ENCODE data around the gene MERTK. TPM values are rescaled to one million over a fixed set of nuclear protein-coding genes. Genes with fewer than 3 reads are reported as not detected.

Gene MERTK
- total RNA-seq, 6 experiments from 2014 or later: not detected

- Mint-ChIP-seq H3K27me3 (ENCODE audit: insufficient read depth) (no peaks in the 10 kb centered on the region), H3K4me3 (peak overlapping the region; percentile 94), H3K4me1 (ENCODE audit: low read depth) (peaks cover 4% of the 10 kb centered on the region; the same call in 1 of the 2 replicates), H3K36me3 (ENCODE audit: low read depth) (no peaks in the 10 kb centered on the region), H3K27ac (peak overlapping the region; percentile 84), H3K9me3 (no peaks in the 10 kb centered on the region)
- DNase-seq: no peak
- TF ChIP-seq, protein P1, sequence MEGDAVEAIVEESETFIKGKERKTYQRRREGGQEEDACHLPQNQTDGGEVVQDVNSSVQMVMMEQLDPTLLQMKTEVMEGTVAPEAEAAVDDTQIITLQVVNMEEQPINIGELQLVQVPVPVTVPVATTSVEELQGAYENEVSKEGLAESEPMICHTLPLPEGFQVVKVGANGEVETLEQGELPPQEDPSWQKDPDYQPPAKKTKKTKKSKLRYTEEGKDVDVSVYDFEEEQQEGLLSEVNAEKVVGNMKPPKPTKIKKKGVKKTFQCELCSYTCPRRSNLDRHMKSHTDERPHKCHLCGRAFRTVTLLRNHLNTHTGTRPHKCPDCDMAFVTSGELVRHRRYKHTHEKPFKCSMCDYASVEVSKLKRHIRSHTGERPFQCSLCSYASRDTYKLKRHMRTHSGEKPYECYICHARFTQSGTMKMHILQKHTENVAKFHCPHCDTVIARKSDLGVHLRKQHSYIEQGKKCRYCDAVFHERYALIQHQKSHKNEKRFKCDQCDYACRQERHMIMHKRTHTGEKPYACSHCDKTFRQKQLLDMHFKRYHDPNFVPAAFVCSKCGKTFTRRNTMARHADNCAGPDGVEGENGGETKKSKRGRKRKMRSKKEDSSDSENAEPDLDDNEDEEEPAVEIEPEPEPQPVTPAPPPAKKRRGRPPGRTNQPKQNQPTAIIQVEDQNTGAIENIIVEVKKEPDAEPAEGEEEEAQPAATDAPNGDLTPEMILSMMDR (IDR thresholded peaks at IDR 0.05): no peak
Observed at GRCh38 chr2:111884592-111884964, 13.8 kb upstream of the MERTK start.

DNA sequence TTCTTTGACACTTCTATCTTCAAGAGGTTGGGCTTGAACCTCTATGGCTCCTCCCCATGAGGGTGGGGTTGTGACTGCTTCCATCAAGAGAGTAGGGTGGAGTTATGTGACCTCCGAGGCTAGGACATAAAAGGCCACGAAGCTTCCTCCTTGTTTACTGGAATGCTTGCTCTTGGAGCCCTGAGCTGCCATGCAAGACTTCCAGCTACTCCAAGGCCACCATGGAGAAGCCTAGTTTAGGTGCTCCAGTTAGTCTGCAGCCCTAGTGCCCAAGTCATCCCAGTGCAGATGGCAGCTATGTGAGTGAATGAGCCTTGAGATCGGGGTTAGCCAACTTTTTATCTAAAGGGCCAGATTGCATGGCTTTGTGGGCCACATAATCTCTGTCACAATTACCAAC lies 2.4 kb upstream of the MERTK start:
- Mint-ChIP-seq H3K36me3 (ENCODE audit: low read depth) (no peaks in the 10 kb centered on the region), H3K4me1 (ENCODE audit: low read depth) (no peaks in the 10 kb centered on the region), H3K27me3 (ENCODE audit: insufficient read depth) (peaks cover 38% of the 10 kb centered on the region), H3K27ac (no peak overlapping the region), H3K4me3 (no peak overlapping the region), H3K9me3 (no peaks in the 10 kb centered on the region)
- DNase-seq: no peak
- TF ChIP-seq, protein P1 (IDR thresholded peaks at IDR 0.05): no peak

DNA sequence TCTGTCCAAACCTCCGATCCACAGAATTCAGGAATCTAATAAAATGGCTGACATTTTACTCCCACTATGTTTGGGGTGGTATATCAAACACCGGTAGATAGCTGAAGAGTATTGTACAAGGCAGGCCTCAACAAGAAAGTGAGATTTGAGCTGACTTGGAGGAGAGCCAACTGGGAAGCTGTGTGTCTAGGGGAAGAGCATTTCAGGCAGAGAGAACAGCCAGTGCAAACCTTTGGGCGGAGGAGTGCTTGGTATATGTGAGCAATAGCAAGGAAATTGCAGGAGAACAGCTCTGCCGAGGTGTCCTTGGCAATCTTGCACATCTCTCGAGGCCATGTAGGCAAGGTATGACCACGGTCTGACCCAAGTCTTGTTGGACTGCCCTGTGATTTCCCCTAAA lies 1.8 kb upstream of the MERTK start:
- Mint-ChIP-seq H3K4me3 (no peak overlapping the region), H3K36me3 (ENCODE audit: low read depth) (no peaks in the 10 kb centered on the region), H3K27me3 (ENCODE audit: insufficient read depth) (peaks cover 34% of the 10 kb centered on the region), H3K27ac (no peak overlapping the region), H3K4me1 (ENCODE audit: low read depth) (no peaks in the 10 kb centered on the region), H3K9me3 (no peaks in the 10 kb centered on the region)
- DNase-seq: no peak
- TF ChIP-seq, protein P1 (IDR thresholded peaks at IDR 0.05): no peak

DNA sequence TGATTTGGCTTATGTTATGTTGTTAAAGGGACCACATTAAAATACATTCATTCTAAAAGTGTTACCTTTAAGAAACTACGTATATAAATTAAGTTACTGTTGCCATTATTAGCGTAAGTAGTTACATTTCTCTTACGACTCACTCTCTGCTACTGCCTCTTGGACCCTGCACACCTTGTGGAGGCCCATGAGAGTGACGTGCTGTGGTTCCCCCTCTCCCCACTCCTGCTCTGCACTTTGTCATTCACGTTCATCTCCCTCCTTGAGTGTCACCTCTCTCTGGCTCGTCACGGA lies 830 bp upstream of the MERTK start:
- TF ChIP-seq, protein P1 (IDR thresholded peaks at IDR 0.05): no peak
- no peaks in the 10 kb centered on the region for H3K4me1 Mint-ChIP-seq (ENCODE audit: low read depth)
- no peak overlapping the region for H3K27ac Mint-ChIP-seq
- no peak for DNase-seq
- H3K4me3 Mint-ChIP-seq: peak overlapping the region; percentile 71
- H3K36me3 Mint-ChIP-seq (ENCODE audit: low read depth): no peaks in the 10 kb centered on the region
- no peaks in the 10 kb centered on the region for H3K9me3 Mint-ChIP-seq
- H3K27me3 Mint-ChIP-seq (ENCODE audit: insufficient read depth): peaks cover 34% of the 10 kb centered on the region

DNA sequence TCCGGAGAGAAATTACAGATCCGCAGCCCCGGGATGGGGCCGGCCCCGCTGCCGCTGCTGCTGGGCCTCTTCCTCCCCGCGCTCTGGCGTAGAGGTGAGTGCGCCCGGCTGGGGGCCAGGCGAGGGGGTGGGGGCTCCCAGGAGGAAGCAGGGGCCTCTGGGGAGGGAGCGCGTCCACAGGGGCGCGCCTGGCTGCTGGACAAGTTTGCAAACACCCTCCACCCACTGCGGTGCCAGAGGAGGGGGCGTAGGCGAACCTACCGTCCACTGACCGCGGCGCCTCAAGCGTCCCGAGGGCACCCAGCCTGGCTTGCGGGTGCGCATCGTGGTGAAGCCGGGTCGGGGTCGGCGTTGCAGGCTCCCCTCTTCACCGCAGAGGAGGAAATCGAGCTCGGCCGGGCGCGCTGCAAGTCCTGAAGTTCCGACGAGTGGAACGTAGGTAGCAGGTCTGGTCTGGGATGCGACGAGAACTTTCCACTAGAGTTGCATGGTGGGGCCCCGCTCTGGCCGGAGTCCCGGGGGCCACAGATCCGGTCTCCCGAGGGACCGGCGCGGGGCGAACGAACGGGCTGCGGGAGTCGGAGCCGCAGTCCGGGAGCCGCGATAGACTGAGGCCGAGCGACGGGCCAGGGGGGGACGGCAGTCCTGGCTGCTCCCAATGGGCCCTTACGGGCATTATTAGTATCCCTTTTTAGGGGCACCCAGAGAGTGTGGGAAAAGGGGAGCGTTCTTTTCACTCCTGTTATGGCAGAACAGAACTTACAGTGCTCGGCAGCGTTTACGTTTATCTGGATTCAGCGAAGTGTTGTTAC lies 502 bp downstream of the MERTK start:
- Mint-ChIP-seq H3K27ac (no peak overlapping the region), H3K4me1 (ENCODE audit: low read depth) (no peaks in the 10 kb centered on the region), H3K4me3 (no peak overlapping the region), H3K36me3 (ENCODE audit: low read depth) (no peaks in the 10 kb centered on the region), H3K27me3 (ENCODE audit: insufficient read depth) (peaks cover 36% of the 10 kb centered on the region), H3K9me3 (no peaks in the 10 kb centered on the region)
- DNase-seq: no peak
- TF ChIP-seq, protein P1 (IDR thresholded peaks at IDR 0.05): no peak

Data from HFFc6 (cell line).